SK-N-DZ (cell line): ENCODE measurements around the gene ATF3. TPM values are rescaled to one million over a fixed set of nuclear protein-coding genes. Genes with fewer than 3 reads are reported as not detected.

Experiments
- DNase-seq: peaks from one replicate; pipeline ENCODE4 v3.0.0-alpha.2; 2015; ENCODE audit warnings: low spot score
- polyA plus RNA-seq, 2 experiments: library from polyadenylated mRNA; depleted of rRNA; stranded (reverse); fragments of >200 nt; gene quantifications; 2 replicates each; pipeline ENCODE4 v1.2.3, GENCODE V29; 2014

Gene ATF3
- polyA plus RNA-seq (2014; cell fraction: cytosol; rRNA removed), result 4.0 and 5.2 TPM in 2 replicates
- 1.6 and 3.4 TPM in 2 replicates for polyA plus RNA-seq (2014; cell fraction: nucleus; rRNA removed)

GRCh38 chr1:212608392-212608958 is at the start of gene ATF3:
Gene ATF3, plus strand, starts transcription at chr1:212608761. Its CDS starts 6,261 bp downstream, at chr1:212615022.
- DNase-seq, result peak; percentile 91

GRCh38 chr1:212559929-212560328 is 48.6 kb upstream of the ATF3 start:
- no peak for DNase-seq

GRCh38 chr1:212560933-212561460 is 47.6 kb upstream of the ATF3 start:
- no peak for DNase-seq

- DNase-seq, result no peak
Measured at GRCh38 chr1:212561501-212561931, 47.0 kb upstream of the ATF3 start.

GRCh38 chr1:212562771-212563170 is 45.8 kb upstream of the ATF3 start:
- no peak for DNase-seq

GRCh38 chr1:212565079-212565478 is 43.5 kb upstream of the ATF3 start:
- no peak for DNase-seq

- DNase-seq, result no peak
Measured at GRCh38 chr1:212565571-212566305, 42.8 kb upstream of the ATF3 start.

GRCh38 chr1:212566522-212567479 is 41.8 kb upstream of the ATF3 start:
- peak; percentile 30 for DNase-seq

GRCh38 chr1:212567638-212568037 is 40.9 kb upstream of the ATF3 start:
- no peak for DNase-seq

GRCh38 chr1:212568978-212569537 is 39.5 kb upstream of the ATF3 start:
- no peak for DNase-seq

- DNase-seq, result no peak
Measured at GRCh38 chr1:212574732-212575131, 33.8 kb upstream of the ATF3 start.

- no peak for DNase-seq
Measured at GRCh38 chr1:212575333-212575732, 33.2 kb upstream of the ATF3 start.

- no peak for DNase-seq
Measured at GRCh38 chr1:212578041-212578440, 30.5 kb upstream of the ATF3 start.

- no peak for DNase-seq
Measured at GRCh38 chr1:212581034-212581433, 27.5 kb upstream of the ATF3 start.

- no peak for DNase-seq
Measured at GRCh38 chr1:212582291-212582690, 26.3 kb upstream of the ATF3 start.

- DNase-seq, result no peak
Measured at GRCh38 chr1:212582808-212583615, 25.5 kb upstream of the ATF3 start.

GRCh38 chr1:212583643-212584042 is 24.9 kb upstream of the ATF3 start:
- no peak for DNase-seq

- no peak for DNase-seq
Measured at GRCh38 chr1:212584092-212584886, 24.3 kb upstream of the ATF3 start.

GRCh38 chr1:212585210-212585609 is 23.4 kb upstream of the ATF3 start:
- DNase-seq, result no peak
